HCT116 (cell line): ENCODE results near the gene TP53TG3E. TPM values are rescaled to one million over a fixed set of nuclear protein-coding genes. Genes with fewer than 3 reads are reported as not detected.
"Not testable (repeated sequence)": the region's sequence is repeated elsewhere in the genome, so short reads cannot be mapped to it uniquely, and the experiment has no call there.

Experiments used
- ATAC-seq: fragments of 200-7000 bp; cut with Tn5 transposase; 2 replicates; pipeline ENCODE4 v1.9.1; 2020; ENCODE audit warnings: mild to moderate bottlenecking, moderate library complexity
- BruUV-seq: library from RNA; stranded (reverse); fragments of 400-500 nt; replicated peaks from 2 replicates; lab custom pipeline; 2021; lab: Mats Ljungman, UMichigan
- CTCF ChIA-PET: fragments of 300-600 bp; sonication (Branson Sonifier 250); formaldehyde crosslinking; loops from one replicate; lab custom pipeline; 2021; ENCODE audit warnings: antibody characterized with exemption; lab: Charles Lee
- POLR2A ChIA-PET: fragments of 300-600, 350-600 bp; sonication (Branson Sonifier 250); formaldehyde crosslinking; loops from one replicate; lab custom pipeline; 2021; ENCODE audit warnings: antibody characterized with exemption; lab: Charles Lee
- RAD21 ChIA-PET, 2 experiments: fragments of 300-600 bp; sonication (Branson Sonifier 250); formaldehyde crosslinking; loops; one replicate each; lab custom pipeline; 2023; ENCODE audit warnings: low total read pairs in 2 of 2; ENCODE audit not compliant: uncharacterized antibody in 2 of 2, unreplicated experiment in 2 of 2, low non-redundant PET in 1 of 2; lab: Charles Lee
- DNase-seq: peaks from one replicate; pipeline ENCODE4 v3.0.0-alpha.2; 2010; ENCODE audit warnings: low read depth, low spot score
- H2AFZ ChIP-seq: fragments of 200-600 bp; shearing (Covaris generic), sonication (generic); 2 replicates; pipeline ENCODE4 v1.6.1; 2017; ENCODE audit warnings: low read depth, mixed run types, mixed read lengths, antibody characterized with exemption, low read length; ENCODE audit not compliant: poor library complexity, severe bottlenecking
- H3K27ac ChIP-seq: 2 replicates; pipeline ENCODE4 v1.5.1; 2012; ENCODE audit warnings: low read depth, low read length
- H3K27me3 ChIP-seq: fragments of 200-600 bp; sonication (generic); 2 replicates; pipeline ENCODE4 v1.6.1; 2016; ENCODE audit warnings: mixed run types, low read length, mixed read lengths; ENCODE audit not compliant: insufficient read depth
- H3K36me3 ChIP-seq, 2 experiments: fragments of 200-500 bp in 1 of 2; fragments of 200-600 bp in 1 of 2; sonication (Bioruptor generic) in 1 of 2; sonication (generic) in 1 of 2; 2 replicates each; pipeline versions ENCODE4 v1.5.1 to v1.6.1; 2014 to 2016; ENCODE audit warnings: low read length in 2 of 2, inconsistent platforms in 1 of 2, mixed read lengths in 1 of 2, mixed run types in 1 of 2; ENCODE audit not compliant: insufficient read depth in 2 of 2, control insufficient read depth in 1 of 2
- H3K4me1 ChIP-seq, 2 experiments: fragments of 200-600 bp in 1 of 2; sonication (generic) in 1 of 2; 2 replicates each; pipeline versions ENCODE4 v1.5.1 to v1.6.1; 2012 to 2017; ENCODE audit warnings: low read length in 2 of 2, inconsistent platforms in 1 of 2, mild to moderate bottlenecking in 1 of 2, mixed read lengths in 1 of 2, mixed run types in 1 of 2, moderate library complexity in 1 of 2; ENCODE audit not compliant: insufficient read depth in 2 of 2, control insufficient read depth in 1 of 2
- H3K4me2 ChIP-seq: fragments of 200-600 bp; sonication (generic); 2 replicates; pipeline ENCODE4 v1.6.1; 2017; ENCODE audit warnings: mixed run types, low read length, mixed read lengths
- H3K4me3 ChIP-seq, 2 experiments: fragments of 200-600 bp in 1 of 2; sonication (generic) in 1 of 2; replicated peaks in 1 of 2; 2 replicates each; pipeline ENCODE4 v1.5.1; 2011 to 2016; ENCODE audit warnings: low read length in 2 of 2, control low read depth in 1 of 2, low read depth in 1 of 2, mild to moderate bottlenecking in 1 of 2, mixed read lengths in 1 of 2, mixed run types in 1 of 2
- H3K79me2 ChIP-seq: fragments of 200-600 bp; sonication (generic); 2 replicates; pipeline ENCODE4 v1.6.1; 2017; ENCODE audit warnings: mild to moderate bottlenecking, mixed run types, low read length, moderate library complexity, mixed read lengths; ENCODE audit not compliant: insufficient read depth
- H3K9ac ChIP-seq: fragments of 200-600 bp; sonication (generic); 2 replicates; pipeline ENCODE4 v1.6.1; 2016; ENCODE audit warnings: low read length, mixed read lengths
- H3K9me2 ChIP-seq: fragments of 200-600 bp; sonication (generic), shearing (Covaris generic); 2 replicates; pipeline ENCODE4 v1.6.1; 2017; ENCODE audit warnings: mixed run types, mild to moderate bottlenecking, moderate library complexity; ENCODE audit not compliant: insufficient read depth
- H3K9me3 ChIP-seq, 2 experiments: fragments of 200-500 bp in 1 of 2; fragments of 200-600 bp in 1 of 2; sonication (Bioruptor generic) in 1 of 2; sonication (generic) in 1 of 2; 2 replicates each; pipeline ENCODE4 v1.6.1; 2014 to 2017; ENCODE audit warnings: low read length in 2 of 2, mixed read lengths in 2 of 2, inconsistent platforms in 1 of 2, low read depth in 1 of 2, mild to moderate bottlenecking in 1 of 2, mixed run types in 1 of 2, moderate library complexity in 1 of 2; ENCODE audit not compliant: control insufficient read depth in 1 of 2, insufficient read depth in 1 of 2
- H4K20me1 ChIP-seq: fragments of 200-600 bp; sonication (generic), shearing (Covaris generic); 2 replicates; pipeline ENCODE4 v1.6.1; 2017; ENCODE audit warnings: mixed run types, mild to moderate bottlenecking, moderate library complexity; ENCODE audit not compliant: insufficient read depth
- intact Hi-C: fragments of 100-400 bp; cut with micrococcal nuclease; formaldehyde crosslinking; loops from 2 replicates; pipeline ENCODE4 v1.10.0; 2022
- total RNA-seq: library from RNA; stranded (reverse); gene quantifications from one replicate; pipeline ENCODE4 v1.2.1, GENCODE V29; 2021; ENCODE audit not compliant: unreplicated experiment

Gene TP53TG3E
- total RNA-seq, 1 experiment from 2014 or later, result not detected

- H3K9ac ChIP-seq, H2AFZ ChIP-seq, ATAC-seq, H3K4me2 ChIP-seq, H3K9me2 ChIP-seq, H3K4me3 ChIP-seq, H3K79me2 ChIP-seq, POLR2A ChIA-PET, BruUV-seq, H3K9me3 ChIP-seq, H3K27me3 ChIP-seq, H3K27ac ChIP-seq, RAD21 ChIA-PET, CTCF ChIA-PET, H3K4me1 ChIP-seq, intact Hi-C loops, H4K20me1 ChIP-seq, DNase-seq, H3K36me3 ChIP-seq: not testable (repeated sequence)
These were observed 35.3 kb downstream of the TP53TG3E start for GRCh38 chr16:33339093-33340061.

Other genes starting within 250 kb of the TP53TG3E start
- gene TP53TG3C, start 110.1 kb upstream of the TP53TG3E start, total RNA-seq, result not detected
- not detected for gene TP53TG3B, start 56.5 kb downstream of the TP53TG3E start, total RNA-seq
- not detected for gene TP53TG3F, start 155.3 kb downstream of the TP53TG3E start, total RNA-seq